ENCODE data around the gene KIF27.
"Not testable (repeated sequence)": the region's sequence is repeated elsewhere in the genome, so short reads cannot be mapped to it uniquely, and the experiment has no call there.

- TF ChIP-seq RAD21 (IDR thresholded peaks at IDR 0.05; ENCODE audit: low read length); CTCF (conservative IDR thresholded peaks at IDR 0.05; ENCODE audit: low read depth, low read length): not testable (repeated sequence)
Observed at GRCh38 chr9:83886498-83886897, 34.7 kb downstream of the KIF27 start.
